AG08396 (cell line): ENCODE results near the gene ABHD13.
"Not testable (repeated sequence)": the region's sequence is repeated elsewhere in the genome, so short reads cannot be mapped to it uniquely, and the experiment has no call there.

ENCODE experiments used
- DNase-seq: peaks from one replicate; pipeline ENCODE4 v3.0.0; 2012; ENCODE audit warnings: low spot score, mixed read lengths

ABHD13 gene

GRCh38 chr13:108218044-108218974, at the start of gene ABHD13:
Gene ABHD13, plus strand, starts transcription at chr13:108218392. Its CDS starts 10,827 bp downstream, at chr13:108229219.
- DNase-seq = peak; percentile 96

- DNase-seq = no peak
Observed at GRCh38 chr13:108168929-108169328, 49.3 kb upstream of the ABHD13 start.

GRCh38 chr13:108176685-108177274, 41.4 kb upstream of the ABHD13 start:
- peak; percentile 23 for DNase-seq

GRCh38 chr13:108178078-108178477, 40.1 kb upstream of the ABHD13 start:
- no peak for DNase-seq

- no peak for DNase-seq
Observed at GRCh38 chr13:108182652-108183051, 35.5 kb upstream of the ABHD13 start.

- no peak for DNase-seq
Observed at GRCh38 chr13:108185223-108185622, 33.0 kb upstream of the ABHD13 start.

- DNase-seq = no peak
Observed at GRCh38 chr13:108188260-108188659, 29.9 kb upstream of the ABHD13 start.

GRCh38 chr13:108190897-108191296, 27.3 kb upstream of the ABHD13 start:
- DNase-seq = no peak

- no peak for DNase-seq
Observed at GRCh38 chr13:108193806-108194205, 24.4 kb upstream of the ABHD13 start.

GRCh38 chr13:108194435-108194936, 23.7 kb upstream of the ABHD13 start:
- no peak for DNase-seq

GRCh38 chr13:108195146-108195545, 23.0 kb upstream of the ABHD13 start:
- DNase-seq = no peak

GRCh38 chr13:108195861-108196260, 22.3 kb upstream of the ABHD13 start:
- DNase-seq = no peak

GRCh38 chr13:108200781-108201398, 17.3 kb upstream of the ABHD13 start:
- DNase-seq = no peak

- no peak for DNase-seq
Observed at GRCh38 chr13:108210551-108210950, 7.6 kb upstream of the ABHD13 start.

GRCh38 chr13:108212886-108213285, 5.3 kb upstream of the ABHD13 start:
- no peak for DNase-seq

GRCh38 chr13:108213946-108214345, 4.2 kb upstream of the ABHD13 start:
- DNase-seq = peak; percentile 31

- peak; percentile 22 for DNase-seq
Observed at GRCh38 chr13:108214441-108215271, 3.5 kb upstream of the ABHD13 start.

GRCh38 chr13:108215436-108215835, 2.8 kb upstream of the ABHD13 start, which contains the start of gene LIG4:
Gene LIG4, minus strand, starts transcription at chr13:108215536. Its CDS starts 4,268 bp downstream, at chr13:108211268.
- DNase-seq = peak; percentile 97

- not testable (repeated sequence) for DNase-seq
Observed at GRCh38 chr13:108217307-108218043, 717 bp upstream of the ABHD13 start.

GRCh38 chr13:108220041-108220440, 1.8 kb downstream of the ABHD13 start:
- DNase-seq = no peak
